HEK293T (cell line): ENCODE results near the gene OR10V1.

Experiments used
- FOXK2 ChIP-seq: fragments of 450-650 bp; IDR thresholded peaks from 2 replicates; pipeline ENCODE4 v1.6.1; 2016; ENCODE audit warnings: mild to moderate bottlenecking
- SUZ12 ChIP-seq: fragments of 450-650 bp; IDR thresholded peaks from 2 replicates; pipeline ENCODE4 v1.6.1; 2016; ENCODE audit warnings: mild to moderate bottlenecking
- ZNF384 ChIP-seq: fragments of 450-650 bp; IDR thresholded peaks from 2 replicates; pipeline ENCODE4 v1.6.1; 2016

DNA sequence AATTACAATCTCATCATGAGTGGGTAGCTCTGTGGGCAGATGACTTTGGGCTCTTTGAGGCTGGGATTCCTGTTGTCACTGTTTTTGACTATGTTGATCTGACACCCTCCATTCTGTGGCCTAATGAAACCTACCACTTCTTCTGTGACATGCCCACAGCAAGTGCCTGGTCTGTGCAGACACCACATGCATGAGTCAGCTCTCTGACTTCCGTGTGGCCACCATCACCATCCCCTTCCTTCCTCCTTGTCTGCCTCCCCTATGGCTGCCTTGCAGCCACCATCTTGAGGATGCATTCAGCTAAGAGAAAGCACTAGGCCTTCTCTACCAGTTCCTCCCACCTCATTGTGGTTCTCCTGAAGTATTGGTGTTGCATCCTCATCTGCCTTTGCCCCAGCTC, 15.3 kb upstream of the OR10V1 start:
- TF ChIP-seq FOXK2 (no peak), SUZ12 (no peak), ZNF384 (no peak)
